ENCODE measurements around the gene DHPS. TPM values are rescaled to one million over a fixed set of nuclear protein-coding genes. Genes with fewer than 3 reads are reported as not detected.

The DHPS gene
- total RNA-seq, 1 donor from 2014 or later, result 68.4 TPM

GRCh38 chr19:12652219-12652618 lies 29.5 kb downstream of the DHPS start:
- H3K27ac Mint-ChIP-seq (ENCODE audit: unreplicated experiment), result no peak overlapping the region
- no peak for DNase-seq (ENCODE audit: extremely low spot score, unreplicated experiment)
- no peaks in the 10 kb centered on the region for H3K27me3 Mint-ChIP-seq (ENCODE audit: unreplicated experiment)
- peaks cover 27% of the 10 kb centered on the region for H3K36me3 Mint-ChIP-seq (ENCODE audit: unreplicated experiment)
- no peaks in the 10 kb centered on the region for H3K9me3 Mint-ChIP-seq (ENCODE audit: unreplicated experiment)
- H3K4me3 Mint-ChIP-seq (ENCODE audit: unreplicated experiment), result no peak overlapping the region
- TF ChIP-seq CTCF (IDR thresholded peaks at IDR 0.05), result no peak
- H3K4me1 Mint-ChIP-seq (ENCODE audit: unreplicated experiment), result no peaks in the 10 kb centered on the region

- H3K36me3 Mint-ChIP-seq (ENCODE audit: unreplicated experiment), result peaks cover 11% of the 10 kb centered on the region
- no peak overlapping the region for H3K4me3 Mint-ChIP-seq (ENCODE audit: unreplicated experiment)
- no peaks in the 10 kb centered on the region for H3K4me1 Mint-ChIP-seq (ENCODE audit: unreplicated experiment)
- no peak for DNase-seq (ENCODE audit: extremely low spot score, unreplicated experiment)
- no peak overlapping the region for H3K27ac Mint-ChIP-seq (ENCODE audit: unreplicated experiment)
- no peak for TF ChIP-seq CTCF (IDR thresholded peaks at IDR 0.05)
- no peaks in the 10 kb centered on the region for H3K9me3 Mint-ChIP-seq (ENCODE audit: unreplicated experiment)
- no peaks in the 10 kb centered on the region for H3K27me3 Mint-ChIP-seq (ENCODE audit: unreplicated experiment)
Measured at GRCh38 chr19:12649941-12650340, 31.7 kb downstream of the DHPS start.

GRCh38 chr19:12648088-12648487 lies 33.6 kb downstream of the DHPS start:
- Mint-ChIP-seq H3K4me1 (ENCODE audit: unreplicated experiment) (no peaks in the 10 kb centered on the region), H3K4me3 (ENCODE audit: unreplicated experiment) (no peak overlapping the region), H3K27ac (ENCODE audit: unreplicated experiment) (no peak overlapping the region), H3K36me3 (ENCODE audit: unreplicated experiment) (peaks cover 10% of the 10 kb centered on the region), H3K27me3 (ENCODE audit: unreplicated experiment) (no peaks in the 10 kb centered on the region), H3K9me3 (ENCODE audit: unreplicated experiment) (no peaks in the 10 kb centered on the region)
- DNase-seq (ENCODE audit: extremely low spot score, unreplicated experiment), result no peak
- TF ChIP-seq CTCF (IDR thresholded peaks at IDR 0.05), result no peak

- no peak for DNase-seq (ENCODE audit: extremely low spot score, unreplicated experiment)
- H3K9me3 Mint-ChIP-seq (ENCODE audit: unreplicated experiment), result no peaks in the 10 kb centered on the region
- no peak overlapping the region for H3K4me3 Mint-ChIP-seq (ENCODE audit: unreplicated experiment)
Measured at GRCh38 chr19:12647490-12648071, 34.1 kb downstream of the DHPS start.

GRCh38 chr19:12647047-12647446 lies 34.6 kb downstream of the DHPS start:
- Mint-ChIP-seq H3K27ac (ENCODE audit: unreplicated experiment) (no peak overlapping the region), H3K36me3 (ENCODE audit: unreplicated experiment) (peaks cover 10% of the 10 kb centered on the region), H3K9me3 (ENCODE audit: unreplicated experiment) (no peaks in the 10 kb centered on the region), H3K4me3 (ENCODE audit: unreplicated experiment) (no peak overlapping the region), H3K27me3 (ENCODE audit: unreplicated experiment) (no peaks in the 10 kb centered on the region), H3K4me1 (ENCODE audit: unreplicated experiment) (no peaks in the 10 kb centered on the region)
- TF ChIP-seq CTCF (IDR thresholded peaks at IDR 0.05), result no peak
- no peak for DNase-seq (ENCODE audit: extremely low spot score, unreplicated experiment)

More at GRCh38 chr19:12647490-12648071, 34.1 kb downstream of the DHPS start:
- Mint-ChIP-seq H3K36me3 (ENCODE audit: unreplicated experiment) (peaks cover 10% of the 10 kb centered on the region), H3K27me3 (ENCODE audit: unreplicated experiment) (no peaks in the 10 kb centered on the region), H3K27ac (ENCODE audit: unreplicated experiment) (no peak overlapping the region), H3K4me1 (ENCODE audit: unreplicated experiment) (no peaks in the 10 kb centered on the region)
- no peak for TF ChIP-seq CTCF (IDR thresholded peaks at IDR 0.05)
